Stimulated activated CD4-positive, alpha-beta T cell treated with anti-CD3 and anti-CD28 coated beads, TNF-alpha, amount 100 ng/mL, for 24 hours (primary cell): ENCODE results near the gene ZNF280A.

Experiments used
- DNase-seq, 3 experiments: peaks; one replicate each; pipeline ENCODE4 v3.0.0-alpha.2; 2020; ENCODE audit warnings: low read depth in 3 of 3

The ZNF280A gene, protein sequence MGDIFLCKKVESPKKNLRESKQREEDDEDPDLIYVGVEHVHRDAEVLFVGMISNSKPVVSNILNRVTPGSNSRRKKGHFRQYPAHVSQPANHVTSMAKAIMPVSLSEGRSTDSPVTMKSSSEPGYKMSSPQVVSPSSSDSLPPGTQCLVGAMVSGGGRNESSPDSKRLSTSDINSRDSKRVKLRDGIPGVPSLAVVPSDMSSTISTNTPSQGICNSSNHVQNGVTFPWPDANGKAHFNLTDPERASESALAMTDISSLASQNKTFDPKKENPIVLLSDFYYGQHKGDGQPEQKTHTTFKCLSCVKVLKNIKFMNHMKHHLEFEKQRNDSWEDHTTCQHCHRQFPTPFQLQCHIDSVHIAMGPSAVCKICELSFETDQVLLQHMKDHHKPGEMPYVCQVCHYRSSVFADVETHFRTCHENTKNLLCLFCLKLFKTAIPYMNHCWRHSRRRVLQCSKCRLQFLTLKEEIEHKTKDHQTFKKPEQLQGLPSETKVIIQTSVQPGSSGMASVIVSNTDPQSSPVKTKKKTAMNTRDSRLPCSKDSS

DNA sequence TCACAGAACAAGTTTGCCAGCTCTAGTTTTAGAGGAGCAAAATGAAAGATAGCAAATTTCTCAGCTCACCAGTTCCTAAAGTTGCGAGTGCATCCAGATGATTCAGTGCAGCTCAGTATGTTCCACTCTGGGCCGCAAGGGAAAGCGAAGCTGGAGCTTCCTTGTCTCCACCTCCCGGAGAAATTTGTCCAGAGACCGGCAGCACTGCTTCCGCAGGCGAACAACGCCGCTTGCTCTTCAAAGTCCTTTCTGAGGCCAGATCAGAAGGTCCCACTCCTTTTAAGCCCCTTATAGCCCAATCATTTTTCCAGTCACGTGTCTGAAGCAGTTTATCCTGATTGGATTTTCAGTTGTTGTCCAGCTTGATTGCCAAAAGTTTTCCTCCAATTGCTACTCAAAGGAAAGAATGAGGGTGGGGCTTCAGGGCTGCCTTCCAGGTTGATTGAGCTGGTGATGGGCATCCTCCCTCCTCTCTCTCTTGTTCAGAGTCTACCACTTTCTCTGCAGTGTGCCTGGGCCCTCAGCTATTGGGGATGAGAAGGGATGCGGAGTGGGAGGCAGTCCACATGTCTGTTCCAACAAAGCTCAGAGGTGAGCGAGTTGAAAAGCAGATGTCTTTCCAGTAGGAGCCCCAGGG, at the start of gene ZNF280A:
TSS of gene ZNF280A (minus strand) at position 251 of the 637 bp plus-strand sequence. CDS start 4,640 bp downstream, outside the sequence.
- no peak for DNase-seq

DNA sequence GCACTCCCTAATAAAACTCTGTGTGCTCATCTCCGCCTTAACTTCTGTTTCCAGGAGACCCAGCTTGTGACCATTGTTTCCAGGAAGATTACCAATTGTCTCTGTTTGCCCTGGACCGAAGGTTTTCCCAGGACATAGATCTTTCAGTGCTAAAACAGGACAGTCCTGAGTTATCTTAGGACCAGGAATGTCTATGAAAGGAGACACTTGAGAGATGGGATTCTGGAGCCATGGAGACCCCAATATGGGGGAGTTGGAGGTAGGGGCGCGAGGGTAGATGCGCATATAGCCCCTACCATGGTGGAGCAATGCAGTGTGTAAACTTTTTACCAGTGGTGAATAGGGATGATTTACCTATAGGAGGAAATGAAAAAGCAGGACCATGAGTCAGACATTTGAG, 49.1 kb upstream of the ZNF280A start:
- DNase-seq: no peak

DNA sequence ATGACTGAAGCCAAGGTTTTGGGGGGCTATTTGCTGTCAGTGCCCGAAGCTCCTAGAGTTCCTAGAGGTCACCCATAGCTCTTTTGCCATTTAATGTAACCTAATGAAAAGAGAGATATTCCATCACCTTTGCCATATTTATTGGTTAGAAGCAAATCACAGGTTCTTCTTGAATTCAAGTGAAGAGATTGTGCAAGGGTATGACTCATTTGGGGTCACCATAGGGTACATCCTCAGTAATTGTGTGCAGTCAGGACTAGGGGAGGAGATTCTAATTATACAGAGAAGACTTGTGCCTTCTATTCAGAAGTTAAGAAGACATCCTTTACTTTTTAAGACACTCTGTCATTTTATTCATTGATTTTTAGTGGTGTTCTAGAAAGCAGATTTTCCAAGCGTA, 45.9 kb upstream of the ZNF280A start:
- DNase-seq: no peak

DNA sequence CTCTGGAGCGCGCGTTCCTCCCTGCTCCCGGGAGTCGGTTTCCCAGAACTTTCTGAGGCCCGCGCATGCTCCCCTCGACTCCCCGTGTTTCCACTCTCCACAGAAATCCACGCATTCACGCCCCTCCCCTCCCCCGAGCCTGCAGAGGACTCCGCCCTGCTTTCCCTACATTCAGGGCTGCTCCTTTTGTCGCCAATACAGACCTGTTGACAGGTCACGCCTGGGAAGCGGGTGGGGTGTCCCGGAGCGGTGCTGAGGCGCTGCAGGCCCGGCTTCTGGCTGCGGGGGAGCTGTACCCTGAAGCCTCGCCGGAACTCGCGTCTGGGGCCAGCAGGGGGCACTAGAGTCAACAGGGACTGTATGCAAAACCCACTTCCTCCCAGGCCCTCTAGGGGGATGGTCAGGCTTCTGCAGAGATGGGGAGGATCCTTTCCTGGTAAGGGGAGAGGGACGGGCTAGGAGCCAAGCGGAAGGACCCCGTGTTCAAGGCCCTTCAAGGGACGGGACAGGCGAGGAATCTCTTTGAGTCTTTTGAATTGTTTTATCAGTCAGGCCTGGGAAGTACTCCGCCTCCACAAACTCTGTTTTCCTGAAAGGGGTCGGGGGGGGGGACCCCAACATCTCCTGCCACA, 39.0 kb upstream of the ZNF280A start, which contains the start of gene PRAME:
TSS of gene PRAME (minus strand) at position 294 of the 632 bp plus-strand sequence. CDS start 2,433 bp downstream, outside the sequence.
- peak; percentile 48 to 85 (median 56) for DNase-seq

DNA sequence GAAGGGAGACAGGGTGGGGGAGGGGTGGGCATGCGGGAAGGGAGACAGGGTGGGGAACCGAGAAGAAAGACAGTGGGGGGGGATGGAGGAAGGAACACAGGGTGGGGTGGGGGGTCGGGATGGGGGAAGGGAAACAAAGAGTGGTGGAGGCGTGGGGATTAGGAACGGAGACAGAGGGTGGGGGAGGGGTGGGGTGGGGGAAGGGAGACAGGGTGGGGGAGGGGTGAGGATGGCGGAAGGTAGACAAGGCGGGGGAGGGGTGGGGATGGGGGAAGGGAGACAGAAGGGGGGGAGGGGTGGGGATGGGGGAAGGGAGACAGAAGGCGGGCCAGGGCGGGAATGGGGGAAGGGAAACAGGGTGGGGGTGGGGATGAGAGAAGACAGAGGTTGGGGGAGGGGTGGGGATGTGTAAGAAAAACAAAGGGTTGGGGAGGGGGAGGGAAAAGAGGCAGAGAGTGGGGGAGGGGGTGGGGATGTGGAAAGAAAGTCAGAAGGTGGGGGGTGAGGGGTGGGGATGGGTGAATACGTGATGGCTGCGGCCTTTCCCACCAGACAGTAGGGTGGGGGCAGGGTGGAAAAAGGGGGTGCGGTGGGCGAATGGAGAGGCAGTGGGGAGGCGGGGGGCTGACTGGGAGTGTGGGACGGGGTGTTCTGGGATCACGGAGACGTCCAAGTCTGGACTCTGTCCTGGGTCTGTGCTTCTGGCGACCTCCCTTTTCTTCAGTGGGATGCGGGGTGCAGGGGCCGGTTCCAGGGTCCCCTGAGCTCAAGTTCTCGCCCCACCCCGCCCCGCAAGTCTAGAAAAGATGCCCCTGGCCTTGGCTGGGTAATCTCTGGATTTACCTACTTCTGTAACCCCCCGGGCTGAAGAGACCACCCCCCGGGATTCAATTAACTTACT, 38.3 kb upstream of the ZNF280A start:
- no peak for DNase-seq

DNA sequence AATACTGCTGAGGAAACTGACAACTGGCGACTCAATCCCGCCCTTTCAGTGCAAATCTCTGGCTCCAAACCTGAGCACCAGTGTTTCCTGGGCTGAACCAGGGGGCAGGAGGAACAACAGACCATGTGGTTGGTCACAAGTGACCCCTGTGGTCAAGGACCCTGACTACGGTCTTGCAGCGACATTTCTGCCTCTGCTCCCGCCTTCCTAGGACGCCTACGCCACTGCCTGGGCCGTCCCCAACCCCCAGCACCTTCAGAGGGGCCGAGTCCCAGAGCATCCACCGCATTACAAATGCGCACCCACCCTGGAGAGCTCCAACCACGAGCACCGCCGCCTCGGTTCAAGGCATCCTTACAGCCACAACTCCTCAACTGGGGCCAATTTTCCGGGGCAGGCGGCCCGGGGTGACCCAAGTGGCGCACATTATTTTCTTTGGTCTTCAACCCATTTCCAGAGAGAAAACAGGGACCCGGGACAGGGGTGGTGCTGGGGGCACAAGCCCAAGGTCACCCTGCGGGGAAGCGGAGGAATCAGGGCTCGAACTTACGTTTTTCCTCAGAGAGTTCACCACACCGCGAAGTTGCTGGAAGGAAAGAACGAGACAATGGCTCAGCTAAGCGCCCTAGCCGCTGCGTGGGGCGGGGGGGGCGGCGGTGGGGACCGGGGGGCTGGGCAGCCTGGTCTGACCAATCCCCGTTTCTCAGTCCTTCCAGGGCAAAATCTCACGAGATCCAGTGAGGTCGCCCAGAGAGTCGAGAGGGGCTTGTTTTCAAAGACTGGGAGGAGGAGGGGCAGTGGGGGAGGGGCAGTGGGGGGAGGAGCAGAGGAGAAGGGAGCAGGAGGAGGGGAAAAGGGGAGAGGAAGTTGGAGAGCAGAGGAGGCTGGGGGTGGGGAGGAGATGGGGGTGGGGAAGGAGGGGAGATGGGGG, 37.2 kb upstream of the ZNF280A start:
- no peak for DNase-seq

DNA sequence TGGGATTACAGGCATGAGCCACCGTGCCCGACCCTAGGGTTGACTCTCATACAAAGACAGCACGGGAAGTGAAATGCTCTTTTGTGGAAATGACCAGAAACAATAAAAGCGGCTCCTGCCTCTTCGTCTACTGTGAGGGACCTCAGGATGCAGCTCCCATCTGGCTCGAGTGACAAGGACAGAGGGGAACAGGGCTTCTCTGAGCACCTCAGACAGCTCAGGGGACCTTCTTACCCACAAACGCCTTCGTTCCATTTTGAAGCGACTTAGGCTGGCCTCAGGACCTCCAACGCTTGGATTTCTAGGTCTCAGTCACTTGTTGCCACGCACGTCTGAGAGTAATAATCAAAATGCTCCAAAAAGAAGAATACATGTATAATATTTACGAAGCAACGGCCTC, 36.5 kb upstream of the ZNF280A start:
- no peak for DNase-seq

DNA sequence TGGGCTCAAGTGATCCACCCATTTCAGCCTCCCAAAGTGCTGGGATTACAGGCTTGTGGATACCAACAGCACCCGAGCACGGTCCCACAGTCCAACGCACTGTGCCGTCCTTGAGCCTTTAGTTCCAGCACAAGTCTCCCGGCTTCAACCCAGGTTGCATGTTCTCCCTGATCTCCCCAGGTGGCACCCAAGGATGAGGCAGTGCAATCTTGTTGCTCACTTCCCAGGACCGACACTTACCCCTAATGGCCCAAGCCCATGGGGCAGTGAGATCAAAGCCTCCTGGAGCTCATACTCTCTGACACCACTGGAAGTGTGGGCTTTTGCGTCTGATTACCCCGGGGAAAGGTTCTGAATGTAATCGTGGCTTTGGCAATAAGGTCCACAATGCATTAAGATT, 35.5 kb upstream of the ZNF280A start:
- no peak for DNase-seq

DNA sequence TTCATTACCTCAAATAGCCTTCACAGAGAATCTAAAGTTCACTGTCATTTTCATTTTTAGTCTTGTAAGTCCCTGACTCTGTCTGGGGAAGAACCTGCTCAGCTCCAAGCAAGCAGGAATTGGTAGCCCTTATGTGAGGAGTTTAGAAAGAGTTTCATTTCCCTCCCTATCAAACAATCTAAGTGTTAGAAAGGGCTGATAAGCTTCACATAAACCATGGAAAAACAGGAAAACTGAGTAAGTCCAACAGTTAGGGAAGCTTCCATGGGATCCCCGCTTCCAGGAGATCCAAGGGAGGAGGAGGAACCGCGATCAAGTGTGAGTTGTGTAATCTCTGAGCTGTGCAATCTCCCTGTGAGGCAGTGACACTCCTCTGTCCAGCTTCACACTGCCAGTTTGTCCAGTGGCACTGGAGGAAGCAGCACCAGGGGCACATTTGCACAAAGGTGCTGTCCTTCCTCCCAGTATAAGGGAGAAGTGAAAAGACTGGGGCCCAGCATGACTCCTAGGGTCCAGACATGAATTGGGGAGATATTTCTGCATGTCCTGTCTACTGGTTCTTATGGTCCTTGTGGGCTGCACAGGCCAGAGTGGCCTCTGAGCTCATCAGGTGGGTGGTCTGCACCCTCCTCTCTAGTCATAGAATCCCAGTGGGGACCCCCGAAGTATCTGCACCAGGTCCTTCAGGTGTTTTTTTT, 34.7 kb upstream of the ZNF280A start:
- no peak for DNase-seq

DNA sequence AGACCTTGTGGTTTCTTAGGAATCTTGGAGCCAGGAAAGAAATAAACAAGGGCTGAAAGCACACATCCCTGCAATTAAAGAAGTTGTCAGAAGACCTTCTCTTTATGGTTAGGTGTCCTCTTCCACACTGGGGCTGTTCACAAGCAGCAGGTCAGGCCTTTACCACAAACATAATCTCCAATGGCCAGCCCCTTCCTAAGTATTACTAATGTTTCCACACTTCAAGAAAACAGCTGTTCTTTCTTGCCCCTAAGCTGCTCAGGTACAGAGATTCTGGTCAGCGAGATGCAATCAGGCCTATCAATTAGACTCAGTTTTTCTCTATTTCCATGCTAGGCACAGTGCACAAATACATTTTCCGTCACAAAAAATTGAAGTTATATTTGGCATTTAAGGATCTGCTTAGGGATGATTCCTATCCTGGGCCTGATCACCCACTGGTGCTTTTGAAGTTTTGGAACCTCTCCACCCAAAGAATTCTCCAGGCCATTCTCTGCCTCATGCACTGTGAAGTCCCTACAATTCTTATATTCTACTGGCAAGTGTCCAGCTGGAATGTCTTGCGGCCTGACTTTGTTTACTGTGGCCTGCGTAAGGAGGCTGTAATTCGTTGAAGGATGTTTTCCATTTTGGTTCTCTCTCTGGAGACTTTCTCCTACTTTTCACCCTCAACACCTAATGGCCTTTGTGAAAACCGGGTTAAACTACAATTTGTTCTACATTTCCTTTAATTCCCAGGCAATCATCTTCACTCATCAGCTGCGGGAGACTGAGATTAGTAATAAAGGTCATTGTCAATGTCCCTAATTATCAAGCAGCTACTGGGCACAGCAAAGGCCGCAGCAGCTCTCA, 33.9 kb upstream of the ZNF280A start:
- no peak for DNase-seq

DNA sequence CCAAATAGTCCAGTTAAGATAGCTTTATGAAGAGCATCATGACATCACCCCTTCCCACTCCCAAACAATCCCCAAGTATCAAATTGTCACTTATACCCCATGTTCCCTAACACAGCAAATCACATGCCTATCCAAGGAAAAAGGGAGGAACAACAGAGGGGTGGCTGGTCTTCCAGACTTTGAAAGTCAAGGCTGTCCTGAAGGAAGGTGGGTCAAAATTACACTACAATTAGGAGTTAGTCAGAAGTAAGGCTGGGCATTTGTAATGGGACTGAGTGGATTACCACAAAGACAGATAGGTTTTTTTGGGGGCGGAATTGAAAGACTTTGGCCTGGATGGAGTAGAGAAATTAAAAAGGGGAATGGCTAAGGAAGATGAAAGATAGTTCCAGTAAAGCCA, 33.1 kb upstream of the ZNF280A start:
- DNase-seq: no peak

DNA sequence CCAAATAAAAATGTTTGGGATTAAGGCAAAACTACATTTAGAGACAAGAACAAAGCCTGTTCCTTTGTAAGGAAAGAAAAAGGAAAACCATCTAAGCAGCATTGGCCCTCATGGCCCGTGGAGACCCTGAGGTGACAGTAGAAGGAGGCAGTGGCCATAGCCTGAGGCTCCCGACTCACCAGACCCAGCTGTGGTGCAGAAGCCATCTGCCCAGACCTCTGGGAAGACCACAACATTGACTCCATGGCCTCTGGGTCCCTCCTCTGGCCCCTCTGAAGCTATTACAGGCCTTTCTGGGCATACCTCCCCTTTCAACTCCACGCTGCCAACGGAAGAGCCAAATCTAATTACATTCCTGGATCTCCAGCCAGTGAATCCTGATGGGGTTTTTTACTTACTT, 32.6 kb upstream of the ZNF280A start:
- DNase-seq: no peak

DNA sequence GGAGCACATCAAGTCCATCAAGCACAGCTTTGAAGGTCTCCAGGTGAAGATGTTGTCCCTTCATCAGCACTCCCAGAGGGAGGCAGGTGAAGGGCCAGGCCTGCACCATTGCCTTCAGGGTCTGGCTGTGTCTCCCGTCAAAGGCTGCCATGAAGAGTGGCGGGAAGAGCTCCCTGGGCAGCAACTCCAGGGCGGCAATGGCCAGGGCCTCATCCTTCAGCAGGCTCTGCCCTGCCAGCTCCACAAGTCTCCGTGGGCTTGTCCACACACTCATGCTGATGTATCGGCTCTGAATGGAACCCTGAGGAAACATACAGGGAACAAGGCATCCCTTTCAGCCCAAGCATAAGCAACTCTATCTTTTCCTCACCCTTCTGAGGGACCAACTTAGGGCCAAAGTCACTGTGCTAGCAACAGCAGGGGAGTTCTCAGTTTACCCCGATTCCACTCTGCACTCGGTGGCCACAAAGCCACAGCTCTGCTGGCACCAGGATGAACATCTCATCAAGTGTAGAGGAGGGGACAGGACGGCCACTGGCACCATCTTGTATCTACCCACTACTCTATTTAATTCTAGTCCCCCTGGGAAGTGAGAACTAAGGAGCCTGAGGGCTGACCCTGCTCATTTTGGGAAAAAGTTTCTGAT, 30.8 kb upstream of the ZNF280A start:
- no peak for DNase-seq

DNA sequence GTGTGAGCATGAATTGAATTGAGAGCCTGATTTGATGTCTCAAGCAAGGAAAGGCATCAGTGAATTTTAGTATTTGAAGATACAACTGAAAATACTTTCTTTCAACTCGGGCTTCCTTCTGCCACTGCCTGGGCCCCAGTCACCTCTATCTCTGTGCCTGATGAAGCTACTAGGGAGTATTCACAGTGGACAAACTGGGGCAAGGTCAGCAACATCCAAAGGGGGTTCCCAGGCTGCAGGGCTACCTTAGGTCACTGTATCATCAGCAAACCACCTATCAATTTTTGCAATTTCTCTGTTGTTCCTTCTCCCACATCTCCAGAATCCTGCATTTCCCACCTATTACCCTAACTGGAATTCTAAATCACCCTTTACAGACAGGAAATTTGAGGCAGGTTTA, 28.8 kb upstream of the ZNF280A start:
- no peak for DNase-seq

DNA sequence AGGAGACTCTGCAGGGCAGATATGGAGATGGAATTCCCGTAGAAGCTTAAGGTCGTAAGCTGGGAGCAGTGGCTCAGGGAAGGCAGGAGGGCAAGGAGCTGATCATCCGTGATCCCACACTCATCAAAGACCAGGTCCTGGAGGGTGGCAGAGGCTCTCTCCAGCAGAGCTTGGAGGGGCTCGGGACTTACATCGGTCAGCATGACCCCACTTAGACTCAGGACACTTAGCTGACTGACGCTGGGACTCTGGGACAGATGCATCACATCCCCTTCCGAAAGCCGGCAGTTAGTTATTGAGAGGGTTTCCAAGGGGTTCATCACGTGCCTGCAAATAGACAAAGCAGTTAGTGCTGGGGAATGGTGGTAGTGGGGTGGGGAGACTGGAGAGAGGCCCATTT, 28.2 kb upstream of the ZNF280A start:
- no peak for DNase-seq

DNA sequence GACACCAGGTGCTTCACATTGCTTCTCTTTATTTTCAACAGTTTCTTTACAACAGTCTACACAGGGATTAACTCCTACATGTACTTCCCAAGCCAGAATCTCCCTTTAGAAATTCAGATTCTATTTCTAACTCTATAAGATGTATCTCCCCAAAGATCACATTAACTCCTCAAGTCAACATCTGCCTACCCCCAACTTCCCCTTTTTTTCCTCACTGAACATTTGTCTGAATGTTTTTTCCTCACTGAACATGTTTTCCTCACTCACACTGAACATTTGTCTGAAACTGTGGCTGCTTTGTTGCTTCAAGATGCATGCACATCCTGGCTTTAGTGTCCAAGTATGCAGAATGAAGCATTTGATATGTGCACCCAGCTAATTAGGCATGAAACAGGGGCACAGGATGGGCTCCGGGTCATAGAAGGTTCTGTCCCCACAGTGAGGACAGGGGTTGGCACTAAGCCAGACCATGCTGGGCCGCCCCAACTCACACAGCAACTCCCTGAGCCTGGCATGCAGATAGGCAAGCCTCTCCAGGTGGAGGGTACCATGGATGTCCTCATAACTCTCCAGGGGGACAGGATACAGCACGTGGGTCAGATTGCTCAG, 27.7 kb upstream of the ZNF280A start:
- no peak for DNase-seq

DNA sequence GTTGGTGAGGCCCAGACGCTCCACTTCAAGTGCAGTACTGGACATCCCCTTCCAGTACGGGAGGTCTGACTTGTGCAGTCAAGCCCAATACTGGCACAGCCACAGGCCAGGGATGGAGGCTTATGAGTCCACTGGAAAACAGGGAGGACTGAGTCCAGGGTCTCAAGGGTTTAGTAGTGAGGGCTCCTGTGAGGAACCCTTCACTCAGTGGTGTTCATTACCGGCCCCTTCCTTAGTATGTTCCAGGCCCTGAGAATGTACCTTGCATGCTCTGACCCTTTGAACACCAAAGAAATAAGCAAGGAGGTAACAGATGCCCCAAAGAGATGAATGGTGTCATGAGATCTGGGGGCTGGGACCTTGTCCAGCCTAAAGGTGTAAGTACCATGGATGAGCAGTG, 27.2 kb upstream of the ZNF280A start:
- DNase-seq: no peak

DNA sequence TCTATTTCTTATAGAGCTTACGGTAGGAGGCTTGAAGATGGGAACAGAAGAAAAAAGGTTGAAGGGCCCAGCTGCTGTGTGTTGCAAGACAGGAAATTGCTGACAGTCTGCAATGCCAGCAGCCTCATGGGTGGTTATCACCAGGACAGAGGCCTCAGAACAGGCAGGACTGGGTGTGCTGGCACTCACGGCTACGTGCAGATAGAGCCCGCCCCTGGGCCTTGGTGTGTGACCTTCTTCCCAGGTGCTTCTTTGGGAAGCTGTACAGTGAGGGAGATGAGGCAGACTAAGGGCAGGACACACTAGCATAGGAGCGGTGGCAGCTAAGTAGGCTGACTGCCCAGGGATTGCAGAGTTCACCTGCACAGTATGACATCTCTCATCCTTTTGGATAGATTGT, 26.4 kb upstream of the ZNF280A start:
- DNase-seq: no peak
